GM21423 (cell line): Measurements from ENCODE around the gene C10orf90.
"Not testable (repeated sequence)": the region's sequence is repeated elsewhere in the genome, so short reads cannot be mapped to it uniquely, and the experiment has no call there.

Experiments
- ATAC-seq: cut with Tn5 transposase; IDR thresholded peaks from one replicate; pipeline ENCODE4 v1.9.1; 2021; ENCODE audit warnings: mild to moderate bottlenecking, moderate library complexity; ENCODE audit not compliant: unreplicated experiment

C10orf90 gene

DNA sequence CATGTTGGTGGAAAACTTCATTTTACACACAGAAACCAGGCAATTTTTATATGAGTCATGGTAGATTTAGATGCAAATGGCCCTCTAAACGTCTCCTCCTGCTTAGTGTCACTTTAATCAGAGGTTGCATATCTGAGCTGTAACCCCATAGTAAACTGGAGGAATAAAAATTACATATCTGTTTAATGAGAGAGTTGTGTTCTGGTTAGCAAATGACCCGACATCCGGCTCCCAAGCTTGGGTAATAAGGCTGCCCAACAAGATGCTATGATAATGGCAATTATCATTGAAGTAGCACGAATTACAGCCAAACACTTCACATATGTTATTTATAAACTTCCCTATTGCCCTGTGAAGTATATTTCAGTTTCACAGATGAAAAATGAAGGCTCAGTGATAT is 271.6 kb downstream of the C10orf90 start:
- ATAC-seq = no peak

DNA sequence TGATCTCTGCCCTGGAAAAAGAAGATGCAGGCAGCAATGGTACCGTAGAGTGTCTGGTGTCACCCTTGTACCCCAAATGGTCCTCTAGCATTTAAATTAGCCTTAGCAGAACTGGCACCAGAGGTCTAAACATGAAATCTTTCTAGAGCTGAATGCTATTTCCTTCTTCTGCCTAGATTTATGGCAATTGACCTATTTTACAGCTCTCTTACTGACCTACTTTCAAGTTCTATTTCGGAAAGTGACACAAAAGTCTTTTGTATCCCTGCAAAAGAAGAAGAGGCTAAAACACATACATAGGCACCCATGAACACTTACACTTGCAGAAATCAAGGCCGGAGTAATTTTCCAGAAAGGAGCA is 272.1 kb downstream of the C10orf90 start:
- ATAC-seq = no peak

DNA sequence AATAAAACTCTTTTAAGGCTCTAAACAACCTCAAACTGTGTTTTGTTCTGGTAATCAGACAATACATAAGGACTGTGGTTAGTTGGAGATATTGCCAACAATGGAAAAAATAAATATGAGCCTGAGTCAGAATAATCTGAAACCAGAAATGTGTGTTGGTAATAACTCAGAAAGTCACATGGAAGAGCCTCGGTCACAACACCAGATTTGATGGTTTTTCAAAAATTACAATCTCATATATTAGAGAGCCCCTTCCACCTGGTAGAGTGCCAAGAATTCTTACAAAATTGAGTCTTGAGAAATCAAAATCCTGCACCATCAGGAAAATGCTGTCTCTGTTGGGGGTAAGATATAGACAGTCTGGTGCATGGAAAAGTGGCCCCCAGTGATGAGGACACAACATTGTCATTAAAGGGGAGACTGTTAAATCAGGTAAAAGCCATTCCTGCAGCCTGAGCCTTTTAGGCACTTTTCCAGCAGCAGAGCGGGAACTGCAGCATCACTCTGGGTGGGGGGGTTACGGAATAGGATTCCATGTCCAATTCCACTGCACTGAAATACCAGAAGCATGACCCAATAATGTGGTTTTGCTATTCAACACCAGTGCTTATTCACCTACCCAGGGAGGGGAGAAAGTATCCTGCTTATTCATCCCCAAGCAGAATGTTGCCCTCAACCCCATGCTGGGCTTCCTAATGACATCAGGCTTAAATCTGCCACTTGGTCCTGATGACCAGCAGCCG is 272.7 kb downstream of the C10orf90 start:
- ATAC-seq = no peak

DNA sequence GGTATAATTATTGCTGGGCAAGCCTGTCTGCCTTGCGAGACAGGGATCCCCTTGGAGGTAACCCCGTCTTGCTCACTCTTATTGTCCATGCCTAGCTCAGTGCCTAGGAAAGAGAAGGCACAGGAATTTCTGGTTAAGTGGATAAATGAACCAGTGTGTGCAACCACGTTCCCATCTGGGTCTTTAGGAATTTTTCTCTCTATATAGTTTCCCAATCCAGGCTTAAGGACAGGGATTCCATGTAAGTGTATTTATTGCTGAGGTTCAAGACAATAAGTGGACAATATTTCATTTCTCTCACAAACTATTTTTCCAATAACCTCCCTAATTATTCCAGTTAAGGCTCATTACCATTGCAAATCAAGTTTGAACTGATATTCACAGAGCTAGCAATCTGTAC is 273.3 kb downstream of the C10orf90 start:
- no peak for ATAC-seq

DNA sequence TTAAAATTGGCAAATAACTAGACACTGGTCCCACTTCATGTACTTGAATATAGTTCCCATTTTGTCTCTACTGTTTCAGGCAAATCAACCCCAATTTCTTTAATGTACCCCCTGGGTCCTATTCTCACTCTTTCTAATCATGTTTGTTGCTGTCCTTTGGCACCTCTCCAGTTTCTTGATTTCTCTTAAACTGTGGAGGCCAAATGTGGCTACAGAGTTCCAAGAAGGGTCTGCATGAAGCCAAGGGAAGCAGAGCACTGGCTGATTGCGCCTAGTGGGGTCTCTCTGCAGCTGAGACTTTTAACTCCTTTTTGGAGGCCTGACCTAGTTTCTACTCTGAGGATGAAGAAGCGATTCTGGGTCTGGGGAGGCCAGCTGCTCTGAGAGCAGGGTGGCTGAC is 275.5 kb downstream of the C10orf90 start:
- ATAC-seq = no peak

DNA sequence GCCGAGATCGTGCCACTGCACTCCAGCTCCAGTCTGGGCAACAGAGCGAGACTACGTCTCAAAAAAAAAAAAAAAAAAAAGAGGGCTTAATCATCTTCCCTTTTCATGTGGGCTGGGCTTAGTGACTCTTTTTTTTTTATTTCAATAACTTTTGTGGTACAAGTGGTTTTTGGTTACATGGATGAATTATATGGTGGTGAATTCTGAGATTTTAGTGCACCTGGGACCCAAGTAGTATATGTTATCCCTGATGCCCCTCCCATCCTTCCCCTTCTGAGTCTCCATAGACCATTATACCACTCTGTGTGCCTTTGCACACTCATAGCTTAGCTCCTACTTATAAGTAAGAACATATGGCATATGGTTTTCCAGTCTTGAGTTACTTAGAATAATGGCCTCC is 277.4 kb downstream of the C10orf90 start:
- ATAC-seq = no peak

DNA sequence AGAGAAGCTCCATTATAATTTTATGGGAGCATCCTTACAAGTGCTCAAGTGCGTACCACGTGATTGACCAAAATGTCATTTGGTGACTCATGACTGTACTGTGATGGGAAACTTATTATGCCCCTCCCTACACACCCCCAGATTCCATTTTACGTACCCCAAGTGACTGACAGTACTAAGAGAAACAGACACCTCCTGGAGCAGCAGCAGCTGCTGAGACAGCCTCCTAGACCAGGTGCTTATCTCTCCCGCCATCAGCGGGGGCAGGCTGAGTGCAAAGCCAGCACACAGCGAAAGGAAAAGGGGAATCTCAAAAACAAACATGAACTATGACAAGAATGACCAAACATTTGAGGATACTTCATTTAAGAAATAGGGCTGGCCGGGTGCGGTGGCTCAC is 278.0 kb downstream of the C10orf90 start:
- no peak for ATAC-seq

DNA sequence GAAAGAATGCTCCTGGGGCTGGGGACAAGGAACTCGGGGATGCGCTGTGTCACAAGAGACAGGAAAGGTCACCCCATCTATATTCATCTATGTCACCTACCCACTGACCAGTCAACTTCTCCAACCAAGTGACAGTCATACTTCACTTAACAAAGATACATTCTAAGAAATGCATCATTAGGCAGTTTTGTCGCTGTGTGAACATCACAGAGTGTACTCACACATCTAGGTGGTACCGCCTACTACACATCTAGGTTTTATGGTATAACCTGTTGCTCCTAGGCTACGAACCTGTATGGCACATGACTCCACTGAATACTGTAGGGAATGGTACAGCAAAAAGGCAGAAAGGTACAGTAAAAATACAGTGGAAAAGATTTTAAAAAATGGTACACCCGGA is 278.4 kb downstream of the C10orf90 start:
- ATAC-seq = no peak

DNA sequence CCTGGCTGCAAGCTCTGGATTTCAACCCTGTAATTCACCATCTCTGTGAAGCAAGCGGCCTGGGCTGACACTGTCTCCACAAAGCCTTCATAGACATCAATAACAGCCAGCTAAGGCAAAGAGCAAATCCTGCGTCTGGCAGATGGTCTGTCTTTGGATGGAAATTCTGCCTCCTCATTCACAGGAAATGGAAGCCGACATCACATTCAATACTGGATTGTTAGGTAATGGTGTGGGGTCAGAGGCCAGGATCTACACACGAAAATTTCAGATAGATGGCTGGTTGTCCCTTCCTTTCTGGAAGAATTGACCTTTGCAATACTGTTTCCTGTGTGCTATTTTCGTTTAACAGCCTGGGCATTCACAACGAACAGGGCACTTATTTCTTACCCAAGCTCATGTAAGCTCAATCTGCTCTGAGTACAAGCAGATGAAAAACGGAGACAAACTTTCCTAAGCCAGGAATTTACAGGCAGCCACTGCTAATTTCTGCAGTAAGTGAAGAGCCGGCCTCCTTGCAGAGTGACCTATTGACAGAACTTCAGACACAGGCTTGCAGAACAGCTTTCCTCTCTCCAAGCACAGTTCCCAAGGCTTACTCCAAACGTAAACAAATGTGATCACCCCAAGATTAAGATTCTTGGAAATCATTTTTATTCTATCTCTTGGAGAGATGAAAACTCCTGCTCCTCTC is 279.2 kb downstream of the C10orf90 start:
- no peak for ATAC-seq

DNA sequence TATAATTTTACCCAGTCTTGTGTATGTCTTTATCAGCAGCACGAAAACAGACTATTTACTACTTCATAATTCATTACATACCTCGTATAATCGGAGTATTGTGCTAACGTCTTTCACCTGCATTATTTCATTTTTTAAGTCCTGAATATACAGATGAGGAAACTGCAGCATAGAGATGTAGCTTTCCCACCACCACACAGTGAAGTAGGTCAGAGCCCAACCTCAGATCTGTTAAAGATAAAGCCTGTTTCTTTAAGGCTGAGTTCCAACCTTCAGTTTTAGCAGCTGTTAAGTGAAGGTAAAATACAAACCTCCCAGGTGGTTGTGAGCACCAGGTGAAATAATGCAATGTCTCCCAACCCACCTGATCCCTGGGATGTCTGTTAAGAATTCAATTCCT is 280.2 kb downstream of the C10orf90 start:
- ATAC-seq = no peak

DNA sequence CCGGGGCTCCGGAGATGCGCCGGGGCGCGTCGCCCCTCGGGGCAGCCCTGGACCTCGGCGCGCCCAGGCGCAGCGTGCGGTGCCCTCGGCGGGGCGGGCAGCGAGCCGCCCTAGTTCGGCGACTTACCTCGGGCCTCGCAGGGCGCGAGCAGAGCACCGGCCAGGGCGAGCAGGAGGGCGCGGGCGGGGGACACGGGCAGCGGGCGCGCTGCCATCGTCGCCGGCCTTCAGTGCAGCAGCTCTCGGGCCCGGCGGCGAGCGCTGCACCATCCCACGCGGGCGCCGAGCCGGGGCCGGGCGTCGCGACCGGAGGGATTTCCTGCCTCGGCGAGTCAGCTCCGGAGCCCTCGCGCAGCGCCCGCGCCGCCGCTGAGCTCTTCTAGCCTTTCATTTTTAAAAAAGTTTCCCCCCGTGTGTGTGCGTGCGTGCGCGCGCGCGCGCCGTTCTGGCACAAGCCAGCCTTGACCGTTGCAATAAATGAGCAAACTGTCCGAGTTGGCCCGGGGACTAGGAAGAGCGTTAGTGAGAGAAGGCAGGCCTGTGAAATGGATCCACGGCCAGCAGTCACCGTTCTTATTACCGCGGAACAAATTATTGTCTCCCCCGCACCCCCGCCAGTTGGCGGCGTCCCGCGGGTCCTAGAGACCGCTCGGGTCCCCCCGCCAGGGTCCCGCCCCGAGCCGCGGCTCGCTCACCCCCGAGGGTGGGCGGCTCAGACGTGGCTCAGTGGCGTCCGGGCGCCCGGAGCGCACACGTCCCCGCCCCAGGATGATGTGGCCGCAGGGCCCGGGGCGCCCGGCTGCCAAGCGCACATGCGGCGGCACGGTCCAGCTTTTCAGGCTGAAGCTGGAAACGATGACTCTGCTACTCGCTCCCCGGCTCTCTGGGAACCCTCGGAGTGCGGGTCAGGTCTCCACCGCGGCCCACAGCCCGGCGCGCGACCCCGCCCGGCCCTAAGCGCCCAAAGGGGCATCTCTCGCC is 282.3 kb downstream of the C10orf90 start, which contains the start of gene ADAM12:
ADAM12 (minus strand) TSS at position 547 of the 981 bp plus-strand sequence; CDS start at position 215, 332 bp downstream.
- no peak for ATAC-seq

DNA sequence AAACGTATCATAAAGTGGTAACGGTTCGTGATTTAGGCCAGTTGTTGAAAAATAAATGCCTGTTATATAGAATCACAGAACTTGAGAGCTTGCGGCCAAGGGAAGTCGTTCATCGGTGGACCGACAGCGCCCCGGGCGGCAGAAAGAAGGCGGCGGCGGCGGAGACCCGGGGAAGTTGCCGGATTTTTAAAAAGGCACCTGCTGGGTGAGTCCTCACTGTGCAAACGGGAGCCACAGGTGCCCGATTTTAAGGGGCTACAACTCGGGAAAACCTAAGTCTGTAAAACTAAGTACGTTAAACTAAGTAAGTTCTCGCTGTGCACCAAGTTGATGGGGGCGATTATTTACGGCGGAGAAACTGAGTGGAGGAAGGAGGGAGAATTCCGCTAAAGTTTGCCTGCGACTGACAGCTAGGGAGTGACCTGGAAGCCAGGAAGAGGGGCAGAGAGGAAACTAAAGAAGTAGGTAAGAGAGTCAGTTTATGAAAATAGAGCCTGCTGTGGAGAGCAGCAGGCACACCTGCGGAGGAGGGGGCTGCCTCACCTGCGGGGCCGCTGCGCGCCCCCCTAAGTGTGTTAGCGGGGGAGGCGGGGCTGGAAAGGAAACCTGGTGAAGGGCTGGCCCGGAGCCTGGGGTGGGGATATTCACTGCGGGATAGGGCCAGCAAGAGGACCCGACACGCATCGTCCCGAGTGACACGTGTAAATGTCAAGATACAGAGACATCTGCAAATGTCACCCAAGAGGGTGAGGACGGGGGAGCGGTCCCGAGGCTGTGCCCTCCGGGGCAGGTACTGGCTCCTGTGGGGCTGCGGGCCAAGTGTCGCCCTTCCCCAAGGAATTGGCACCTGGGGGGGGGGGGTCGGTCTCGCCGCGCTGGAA is 283.2 kb downstream of the C10orf90 start:
- no peak for ATAC-seq

DNA sequence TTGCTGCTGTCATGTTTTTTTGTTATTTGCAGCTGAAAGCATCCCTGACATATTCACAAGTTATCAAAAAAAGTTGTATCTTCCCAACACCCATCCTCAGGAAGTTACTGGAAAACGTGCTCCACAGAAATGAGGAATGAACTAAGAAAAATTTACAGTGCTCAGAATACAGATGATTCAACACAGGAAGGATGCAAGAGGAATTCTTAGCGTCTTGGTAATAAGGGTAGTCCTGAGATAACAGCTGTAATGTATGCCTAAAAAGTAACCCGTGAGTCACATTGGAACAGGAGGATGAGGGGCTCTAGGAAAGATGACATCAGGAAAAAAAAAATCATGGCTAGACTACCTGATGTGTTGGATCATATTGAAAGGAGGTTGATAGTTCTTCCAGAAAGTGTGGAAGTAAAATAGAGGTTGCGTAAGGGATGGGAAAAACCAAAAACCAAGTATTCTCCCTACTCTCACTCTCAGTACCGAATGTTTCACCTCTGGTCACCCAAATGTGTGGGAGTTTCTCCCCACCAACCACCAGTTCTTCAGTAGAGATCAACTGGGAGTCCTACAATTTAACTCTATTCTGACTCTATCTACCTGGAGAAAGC is 286.1 kb downstream of the C10orf90 start:
- ATAC-seq = no peak

DNA sequence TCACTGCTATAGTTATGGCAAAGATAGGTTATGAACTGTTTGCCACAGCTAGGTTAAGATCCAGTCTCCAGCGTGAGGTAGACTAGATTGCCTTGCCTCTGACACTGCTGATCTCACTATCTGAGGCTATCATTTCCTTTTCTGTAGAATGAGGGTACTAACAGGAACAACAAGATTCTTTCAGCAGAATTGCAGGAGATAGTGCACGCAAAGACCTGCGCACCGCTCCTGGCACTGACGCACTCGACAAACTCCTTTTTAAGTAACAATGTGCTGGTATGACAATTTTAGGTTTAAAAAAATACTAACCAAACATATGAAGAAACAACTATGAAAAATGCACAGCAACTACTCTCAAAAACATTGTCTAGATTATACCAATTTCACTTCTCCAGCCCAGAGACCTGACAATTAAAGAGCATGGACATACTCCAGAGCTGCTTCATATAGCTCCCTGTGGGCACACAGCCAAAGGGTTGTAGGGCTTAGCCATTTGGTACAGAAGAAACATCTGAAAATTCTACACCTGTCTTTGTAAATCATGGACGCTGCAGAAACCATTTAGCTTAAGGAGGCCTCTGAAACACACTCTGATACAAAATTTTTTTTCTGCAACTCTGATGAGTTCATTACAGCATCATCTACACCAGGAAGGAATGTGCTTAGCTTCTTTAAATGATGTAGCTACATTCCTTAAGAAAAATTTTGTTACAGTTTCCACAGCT is 290.0 kb downstream of the C10orf90 start:
- no peak for ATAC-seq

DNA sequence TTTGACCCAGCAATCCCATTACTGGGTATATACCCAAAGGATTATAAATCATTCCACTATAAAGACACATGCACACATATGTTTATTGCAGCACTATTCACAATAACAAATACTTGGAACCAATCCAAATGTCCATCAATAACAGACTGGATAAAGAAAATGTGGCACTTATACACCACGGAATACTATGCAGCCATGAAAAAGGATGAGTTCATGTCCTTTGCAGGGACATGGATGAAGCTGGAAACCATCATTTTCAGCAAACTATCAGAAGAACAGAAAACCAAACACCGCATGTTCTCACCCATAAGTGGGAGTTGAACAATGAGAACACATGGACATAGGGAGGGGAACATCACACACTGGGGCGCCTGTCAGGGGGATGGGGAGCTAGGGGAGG is 291.3 kb downstream of the C10orf90 start:
- not testable (repeated sequence) for ATAC-seq

DNA sequence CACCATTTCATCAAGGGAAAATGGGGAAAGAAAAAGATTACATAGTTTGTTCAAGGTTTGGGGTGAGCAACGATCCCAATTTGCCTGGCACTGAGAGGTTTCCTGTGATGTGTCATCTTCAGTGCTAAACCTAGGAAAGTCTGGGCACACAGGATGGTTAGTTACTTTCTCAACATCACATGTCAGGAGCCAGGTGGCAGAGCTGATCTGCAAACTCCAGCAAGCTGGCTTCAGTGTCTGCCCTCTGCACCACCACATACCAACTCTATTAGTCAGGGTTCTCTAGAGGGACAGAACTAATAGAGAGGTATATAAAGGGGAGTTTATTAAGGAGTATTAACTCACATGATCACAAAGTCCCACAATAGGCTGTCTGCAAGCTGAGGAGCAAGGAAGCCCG is 293.5 kb downstream of the C10orf90 start:
- no peak for ATAC-seq

DNA sequence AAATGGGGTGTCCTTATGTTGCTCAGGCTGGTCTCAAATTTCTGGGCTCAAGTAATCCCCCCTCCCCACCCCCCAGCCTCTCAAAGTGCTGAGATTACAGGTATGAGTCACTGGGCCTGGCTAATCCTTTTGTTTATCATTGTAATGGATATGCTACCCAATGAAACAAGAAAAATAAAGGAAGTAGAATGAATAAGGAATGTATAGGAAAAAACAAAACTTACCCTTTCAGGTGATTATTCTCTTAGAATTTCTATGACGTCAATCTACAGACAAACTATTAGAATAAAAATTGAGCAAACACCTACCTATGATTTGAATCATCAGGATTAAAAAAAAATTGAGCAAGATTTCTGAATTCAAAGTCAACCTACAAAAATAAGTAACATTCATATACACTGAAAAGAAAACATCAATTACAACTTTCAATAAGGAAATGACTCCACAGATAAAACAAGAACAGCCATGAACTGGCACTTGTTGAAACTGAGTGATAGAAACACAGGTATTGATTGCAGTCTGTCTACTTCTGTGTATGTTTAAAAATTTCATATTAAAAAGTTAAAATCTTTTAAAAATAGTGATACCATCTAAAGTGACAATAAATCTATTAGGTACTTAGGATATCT is 294.5 kb downstream of the C10orf90 start:
- ATAC-seq = no peak

DNA sequence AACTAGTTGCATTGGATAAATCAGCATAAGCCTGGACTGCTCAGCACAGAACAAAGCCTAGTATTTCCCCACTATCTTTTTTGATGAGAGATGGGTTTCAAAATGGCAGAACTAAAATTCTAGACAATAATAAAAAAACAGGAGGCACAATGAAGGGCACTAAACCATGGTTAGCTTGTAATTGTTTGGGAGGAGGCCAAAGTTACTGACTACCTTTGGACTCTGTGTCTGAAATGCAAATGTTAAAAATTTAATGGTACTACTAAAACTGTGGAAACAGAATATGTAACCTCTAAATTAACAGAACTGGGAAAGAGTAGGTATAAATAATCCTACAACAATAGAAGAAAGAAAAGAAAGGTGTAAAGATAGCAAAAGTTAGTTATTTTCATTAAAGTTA is 295.2 kb downstream of the C10orf90 start:
- ATAC-seq = no peak
